Thoracic aorta (tissue), 2 donors: ENCODE data around the gene NUCB1. TPM values are rescaled to one million over a fixed set of nuclear protein-coding genes. Genes with fewer than 3 reads are reported as not detected.
"Not testable (repeated sequence)": the region's sequence is repeated elsewhere in the genome, so short reads cannot be mapped to it uniquely, and the experiment has no call there.

ENCODE experiments used
- ATAC-seq: fragments of 150-250 bp; one replicate; pipeline ENCODE4 v1.8.0; 2017; ENCODE audit warnings: low read depth; ENCODE audit not compliant: insufficient number of reproducible peaks, low FRiP score
- DNase-seq: peaks from one replicate; pipeline ENCODE4 v3.0.0-alpha.2; 2020; ENCODE audit warnings: low spot score
- H3K27ac ChIP-seq, 2 donors: fragments of 200-600 bp; sonication (generic); 1 replicate in 1 of 2; 2 replicates in 1 of 2; pipeline ENCODE4 v1.5.1; 2016; ENCODE audit warnings: mild to moderate bottlenecking in 2 of 2, moderate library complexity in 2 of 2
- H3K27me3 ChIP-seq: fragments of 200-600 bp; sonication (generic); replicated peaks from 2 replicates; pipeline ENCODE4 v1.6.0; 2016; ENCODE audit warnings: mild to moderate bottlenecking; ENCODE audit not compliant: insufficient read depth
- H3K36me3 ChIP-seq: fragments of 200-600 bp; sonication (generic); one replicate; pipeline ENCODE4 v1.5.1; 2016
- H3K4me1 ChIP-seq, 2 donors: fragments of 200-600 bp; sonication (generic); 1 replicate in 1 of 2; 2 replicates in 1 of 2; pipeline versions ENCODE4 v1.5.1 to v1.6.0; 2016; ENCODE audit warnings: low read depth in 2 of 2, mild to moderate bottlenecking in 1 of 2; ENCODE audit not compliant: control insufficient read depth in 1 of 2
- H3K4me3 ChIP-seq: fragments of 200-600 bp; sonication (generic); 2 replicates; pipeline ENCODE4 v1.5.1; 2016; ENCODE audit warnings: mild to moderate bottlenecking
- H3K9me3 ChIP-seq: fragments of 200-600 bp; sonication (generic); 2 replicates; pipeline ENCODE4 v1.5.1; 2016
- total RNA-seq, 2 donors: library from RNA; depleted of rRNA; stranded (reverse); fragments of >200 nt; gene quantifications; one replicate each; pipeline versions ENCODE4 v1.1.0 to v1.2.3, GENCODE V29; 2016
- TF ChIP-seq, protein P1 (sequence below): fragments of 200-600 bp; sonication (generic); IDR thresholded peaks from one replicate; pipeline ENCODE4 v1.5.1; 2019; ENCODE audit warnings: antibody characterized with exemption

The NUCB1 gene
- total RNA-seq, 2 donors from 2014 or later = 415 to 671 TPM

DNA sequence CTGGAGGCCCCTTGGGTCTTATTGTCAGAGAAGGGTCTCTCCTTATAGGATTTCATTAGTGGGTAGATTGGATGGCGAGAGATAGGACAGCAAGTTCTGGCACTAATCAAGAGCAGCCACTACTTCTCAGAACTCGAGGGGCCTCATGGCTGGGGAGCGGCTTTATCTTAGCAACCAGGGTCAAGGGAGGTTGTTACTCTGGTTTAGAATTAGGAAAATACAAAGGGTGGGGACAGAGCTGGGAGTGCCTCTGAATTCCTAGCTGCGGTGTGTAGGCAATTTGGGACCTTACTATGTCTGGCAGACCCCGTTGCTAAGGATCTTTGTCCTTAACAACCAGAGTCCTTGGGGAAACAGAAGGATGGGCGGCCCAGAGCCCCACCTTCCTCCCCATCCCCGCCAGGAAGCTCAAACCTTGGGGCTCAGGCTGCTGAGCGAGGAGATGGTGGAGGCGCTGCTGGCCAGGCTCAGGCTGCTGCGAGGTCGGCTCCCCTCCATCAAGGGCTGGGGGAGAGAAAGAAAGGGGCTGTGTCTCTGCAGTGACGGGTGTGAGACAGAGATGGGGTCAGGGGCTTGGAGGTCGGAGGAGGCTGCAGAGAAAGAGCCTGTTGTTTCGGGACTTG is 32.9 kb upstream of the NUCB1 start:
- peak overlapping the region; percentile 63 for H3K4me3 ChIP-seq
- H3K4me1 ChIP-seq = peaks cover 3 to 28% of the 10 kb centered on the region in 2 donors
- H3K27me3 ChIP-seq = no peaks in the 10 kb centered on the region
- H3K9me3 ChIP-seq = no peaks in the 10 kb centered on the region
- H3K27ac ChIP-seq = peak overlapping the region in 1 of 2 donors; percentile 86
- DNase-seq (no peak), ATAC-seq (no peak)
- no peaks in the 10 kb centered on the region for H3K36me3 ChIP-seq
- TF ChIP-seq, protein P1, sequence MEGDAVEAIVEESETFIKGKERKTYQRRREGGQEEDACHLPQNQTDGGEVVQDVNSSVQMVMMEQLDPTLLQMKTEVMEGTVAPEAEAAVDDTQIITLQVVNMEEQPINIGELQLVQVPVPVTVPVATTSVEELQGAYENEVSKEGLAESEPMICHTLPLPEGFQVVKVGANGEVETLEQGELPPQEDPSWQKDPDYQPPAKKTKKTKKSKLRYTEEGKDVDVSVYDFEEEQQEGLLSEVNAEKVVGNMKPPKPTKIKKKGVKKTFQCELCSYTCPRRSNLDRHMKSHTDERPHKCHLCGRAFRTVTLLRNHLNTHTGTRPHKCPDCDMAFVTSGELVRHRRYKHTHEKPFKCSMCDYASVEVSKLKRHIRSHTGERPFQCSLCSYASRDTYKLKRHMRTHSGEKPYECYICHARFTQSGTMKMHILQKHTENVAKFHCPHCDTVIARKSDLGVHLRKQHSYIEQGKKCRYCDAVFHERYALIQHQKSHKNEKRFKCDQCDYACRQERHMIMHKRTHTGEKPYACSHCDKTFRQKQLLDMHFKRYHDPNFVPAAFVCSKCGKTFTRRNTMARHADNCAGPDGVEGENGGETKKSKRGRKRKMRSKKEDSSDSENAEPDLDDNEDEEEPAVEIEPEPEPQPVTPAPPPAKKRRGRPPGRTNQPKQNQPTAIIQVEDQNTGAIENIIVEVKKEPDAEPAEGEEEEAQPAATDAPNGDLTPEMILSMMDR = no peak

DNA sequence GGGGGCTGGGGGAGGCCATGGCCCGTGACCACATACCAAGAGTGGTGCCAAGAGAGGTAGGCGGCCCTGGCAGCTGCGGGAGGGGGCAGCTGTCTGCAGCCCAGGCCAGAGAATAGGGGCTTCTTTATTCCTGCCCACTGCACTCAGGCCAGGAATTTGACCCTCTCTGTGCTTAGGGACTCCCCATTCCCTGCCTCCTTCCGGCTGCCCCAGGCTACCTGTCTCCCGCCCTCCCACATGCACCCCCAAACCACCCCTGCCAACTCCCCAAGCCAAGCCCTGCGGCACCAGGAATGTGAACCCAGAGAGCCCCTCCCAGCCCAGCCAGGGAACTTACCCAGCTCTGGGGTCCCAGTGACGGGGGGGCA is 32.4 kb upstream of the NUCB1 start:
- no peaks in the 10 kb centered on the region for H3K36me3 ChIP-seq
- TF ChIP-seq, protein P1 = no peak
- peak overlapping the region; percentile 63 for H3K4me3 ChIP-seq
- H3K9me3 ChIP-seq = no peaks in the 10 kb centered on the region
- H3K27me3 ChIP-seq = no peaks in the 10 kb centered on the region
- H3K4me1 ChIP-seq = peaks cover 3 to 28% of the 10 kb centered on the region in 2 donors
- H3K27ac ChIP-seq = peak overlapping the region; percentile 85 to 86
- no peak for DNase-seq
- ATAC-seq = no peak

DNA sequence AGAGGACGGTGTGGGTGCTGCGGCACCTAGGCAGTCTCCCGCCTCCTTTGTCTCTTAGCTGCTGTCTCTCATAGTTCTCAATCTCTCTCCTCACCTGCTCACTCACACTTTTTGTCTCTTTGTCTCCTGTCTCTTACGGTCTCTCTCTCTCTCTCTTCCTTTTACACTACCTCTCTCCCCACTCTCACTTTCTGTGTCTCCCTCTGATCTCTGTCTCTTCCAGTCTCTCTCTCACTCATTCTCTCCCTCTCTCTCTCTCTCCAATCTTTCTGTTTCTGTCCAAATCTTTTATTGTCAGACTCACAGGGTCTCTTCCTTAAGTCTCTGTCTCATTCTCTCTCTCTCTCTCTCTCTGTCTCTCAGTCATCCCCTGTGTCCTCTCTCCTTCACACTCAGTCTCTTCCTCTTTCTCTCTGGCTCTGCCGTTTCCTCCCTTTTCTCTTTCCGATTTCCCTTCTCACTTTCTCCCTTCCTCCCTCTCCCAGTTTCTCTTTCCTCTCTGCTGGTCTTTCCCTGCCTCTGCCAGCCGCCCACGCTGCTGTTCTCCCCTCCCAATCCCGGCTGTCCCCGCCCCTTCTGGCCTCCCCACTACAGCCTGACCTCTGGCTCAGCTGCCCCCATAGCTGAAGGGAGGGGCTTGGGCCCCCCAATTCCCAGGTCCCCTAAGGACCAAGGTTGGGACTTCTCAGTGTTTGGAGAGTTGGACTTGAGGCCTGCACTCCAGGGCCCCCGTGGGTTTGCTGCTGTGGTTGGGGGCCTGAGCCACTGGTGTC is 31.8 kb upstream of the NUCB1 start, which contains the start of gene PLEKHA4:
TSS of gene PLEKHA4 (minus strand) at position 504 of the 773 bp plus-strand sequence. CDS start 997 bp downstream, outside the sequence.
- DNase-seq = no peak
- peaks cover 3 to 28% of the 10 kb centered on the region in 2 donors for H3K4me1 ChIP-seq
- peak within 1 kb of the TSS; percentile 63 for H3K4me3 ChIP-seq
- H3K27ac ChIP-seq = peak within 1 kb of the TSS; percentile 85 to 86
- H3K36me3 ChIP-seq = no peaks in the 10 kb centered on the region
- H3K9me3 ChIP-seq = no peaks in the 10 kb centered on the region
- TF ChIP-seq, protein P1 = no peak
- H3K27me3 ChIP-seq = no peaks in the 10 kb centered on the region
- ATAC-seq = no peak

DNA sequence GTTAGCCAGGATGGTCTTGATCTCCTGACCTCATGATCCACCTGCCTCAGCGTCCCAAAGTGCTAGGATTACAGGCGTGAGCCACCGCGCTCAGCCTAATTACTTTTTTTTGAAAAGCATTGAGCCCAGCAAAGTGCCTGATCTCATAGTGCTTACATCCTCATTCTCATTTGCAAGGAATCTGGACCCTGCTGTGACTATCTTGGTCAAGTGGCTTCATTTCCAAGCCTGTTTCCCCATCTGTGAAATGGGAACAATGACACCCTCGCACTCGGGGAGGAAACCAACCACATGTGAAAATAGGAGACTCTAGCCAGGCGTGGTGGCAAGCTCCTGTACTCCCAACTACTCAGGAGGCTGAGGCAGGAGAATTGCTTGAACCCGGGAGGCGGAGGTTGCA is 30.1 kb upstream of the NUCB1 start:
- Histone ChIP-seq H3K36me3 (peaks cover 13% of the 10 kb centered on the region), H3K4me3 (no peak overlapping the region), H3K27ac (no peak overlapping the region), H3K4me1 (peaks cover 3 to 28% of the 10 kb centered on the region in 2 donors), H3K9me3 (no peaks in the 10 kb centered on the region), H3K27me3 (no peaks in the 10 kb centered on the region)
- ATAC-seq (no peak), DNase-seq (no peak)
- TF ChIP-seq, protein P1 = no peak

DNA sequence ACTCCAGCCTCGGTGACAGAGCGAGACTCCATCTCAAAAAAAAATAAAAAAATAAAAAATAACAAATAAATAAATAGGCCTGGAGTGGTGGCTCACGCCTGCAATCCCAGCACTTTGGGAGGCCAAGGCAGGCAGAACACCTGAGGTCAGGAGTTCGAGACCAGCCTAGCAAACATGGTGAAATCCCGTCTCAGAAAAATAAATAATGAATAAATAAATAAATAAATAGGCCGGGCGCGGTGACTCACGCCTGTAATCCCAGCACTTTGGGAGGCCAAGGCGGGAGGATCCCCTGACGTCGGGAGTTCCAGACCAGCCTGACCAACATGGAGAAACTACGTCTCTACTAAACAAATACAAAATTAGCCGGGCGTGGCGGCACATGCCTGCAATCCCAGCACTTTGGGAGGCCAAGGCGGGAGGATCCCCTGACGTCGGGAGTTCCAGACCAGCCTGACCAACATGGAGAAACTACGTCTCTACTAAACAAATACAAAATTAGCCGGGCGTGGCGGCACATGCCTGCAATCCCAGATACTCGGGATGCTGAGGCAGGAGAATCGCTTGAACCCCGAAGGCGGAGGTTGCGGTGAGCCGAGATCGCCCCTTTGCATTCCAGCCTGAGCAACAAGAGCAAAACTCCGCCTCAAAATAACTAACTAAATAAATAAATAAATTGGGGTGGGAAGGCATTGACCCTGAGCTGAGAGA is 28.5 kb upstream of the NUCB1 start:
- not testable (repeated sequence) for H3K9me3 ChIP-seq, DNase-seq, H3K27me3 ChIP-seq, ATAC-seq
- H3K27ac ChIP-seq = peak overlapping the region; percentile 69 to 100
- peaks cover 28% of the 10 kb centered on the region for H3K36me3 ChIP-seq
- H3K4me1 ChIP-seq = peaks cover 14 to 36% of the 10 kb centered on the region in 2 donors
- H3K4me3 ChIP-seq = peak overlapping the region; percentile 95
